HepG2 (cell line): ENCODE results near the gene RGS19. TPM values are rescaled to one million over a fixed set of nuclear protein-coding genes. Genes with fewer than 3 reads are reported as not detected.

Source experiments
- ETS1 ChIP-seq: sonication (generic); formaldehyde crosslinking; IDR thresholded peaks from 2 replicates; pipeline ENCODE4 v1.4.0; 2020; ENCODE audit warnings: missing genetic modification reagents
- GATA4 ChIP-seq: sonication (generic); IDR thresholded peaks from 2 replicates; pipeline ENCODE4 v1.6.1; 2016; ENCODE audit warnings: antibody characterized with exemption, low read depth, borderline replicate concordance
- KLF12 ChIP-seq: sonication (generic); formaldehyde crosslinking; IDR thresholded peaks from 2 replicates; pipeline ENCODE4 v1.4.0; 2020; ENCODE audit warnings: missing genetic modification reagents, borderline replicate concordance
- KMT2B ChIP-seq: IDR thresholded peaks from 2 replicates; pipeline ENCODE4 v1.6.1; 2016; ENCODE audit warnings: missing genetic modification reagents, missing compliant biosample characterization
- NFRKB ChIP-seq: fragments of 450-650 bp; IDR thresholded peaks from 2 replicates; pipeline ENCODE4 v1.6.1; 2017
- RFXANK ChIP-seq: IDR thresholded peaks from 2 replicates; pipeline ENCODE4 v1.6.1; 2016
- ZFP36 ChIP-seq: fragments of 150-350 bp; IDR thresholded peaks from 2 replicates; pipeline ENCODE4 v1.6.1; 2018; ENCODE audit warnings: borderline replicate concordance, low read length, low read depth; ENCODE audit not compliant: partially characterized antibody
- ZKSCAN8 ChIP-seq: IDR thresholded peaks from 2 replicates; pipeline ENCODE4 v1.6.1; 2016; ENCODE audit warnings: borderline replicate concordance, missing genetic modification reagents, missing compliant biosample characterization
- ZNF431 ChIP-seq: sonication (generic); formaldehyde crosslinking; IDR thresholded peaks from 2 replicates; pipeline ENCODE4 v1.9.0; 2022; ENCODE audit warnings: missing genetic modification reagents, low read depth, mild to moderate bottlenecking, borderline replicate concordance
- ZNF484 ChIP-seq: sonication (generic); formaldehyde crosslinking; IDR thresholded peaks from 2 replicates; pipeline ENCODE4 v1.5.1; 2020; ENCODE audit warnings: mild to moderate bottlenecking, low read depth, missing genetic modification reagents, borderline replicate concordance
- ZNF577 ChIP-seq: sonication (generic); formaldehyde crosslinking; IDR thresholded peaks from 2 replicates; pipeline ENCODE4 v1.4.0; 2020; ENCODE audit warnings: mild to moderate bottlenecking, low read depth, missing genetic modification reagents, borderline replicate concordance
- ZNF891 ChIP-seq: sonication (generic); formaldehyde crosslinking; IDR thresholded peaks from 2 replicates; pipeline ENCODE4 v1.5.0; 2020; ENCODE audit warnings: mild to moderate bottlenecking, missing genetic modification reagents
- ZSCAN31 ChIP-seq: sonication (generic); formaldehyde crosslinking; IDR thresholded peaks from 2 replicates; pipeline ENCODE4 v1.5.0; 2020; ENCODE audit warnings: low read depth, mild to moderate bottlenecking, missing genetic modification reagents
- polyA plus RNA-seq, 8 experiments: library from polyadenylated mRNA; depleted of rRNA in 3 of 8; stranded (reverse) in 7 of 8; unstranded in 1 of 8; fragments of >200 nt; fragmentation: Illumina TruSeq in 4 of 8; extraction: Trizol in 4 of 8; gene quantifications; 2 replicates each; pipeline versions ENCODE4 v1.2.1 to v1.2.3, GENCODE V29; 2011 to 2016; ENCODE audit warnings: low read depth in 4 of 8, missing spikeins in 1 of 8, mixed read lengths in 1 of 8; ENCODE audit not compliant: insufficient read depth in 1 of 8
- total RNA-seq, 5 experiments: library from RNA; depleted of rRNA; stranded (reverse); fragments of >200 nt; fragmentation: Illumina TruSeq; extraction: Trizol; gene quantifications; 2 replicates each; pipeline ENCODE4 v1.2.3, GENCODE V29; 2016; ENCODE audit warnings: low read depth in 1 of 5
- TF ChIP-seq, protein P1 (sequence below): sonication (generic); formaldehyde crosslinking; IDR thresholded peaks from 2 replicates; pipeline ENCODE4 v1.8.0; 2022; ENCODE audit warnings: mild to moderate bottlenecking, missing genetic modification reagents, moderate library complexity
- TF ChIP-seq, protein P2 (sequence below): sonication (generic); formaldehyde crosslinking; IDR thresholded peaks from 2 replicates; pipeline ENCODE4 v1.4.0; 2020; ENCODE audit warnings: mild to moderate bottlenecking, missing genetic modification reagents, borderline replicate concordance
- TF ChIP-seq, protein P3 (sequence below): sonication (generic); formaldehyde crosslinking; IDR thresholded peaks from 2 replicates; pipeline ENCODE4 v1.4.0; 2020; ENCODE audit warnings: missing genetic modification reagents
- TF ChIP-seq, protein P4 (sequence below), 2 experiments: fragments of 450-650 bp in 1 of 2; sonication (generic) in 1 of 2; formaldehyde crosslinking; IDR thresholded peaks; 2 replicates each; pipeline versions ENCODE4 v1.5.0 to v1.8.0; 2020 to 2022; ENCODE audit warnings: mild to moderate bottlenecking in 1 of 2, missing genetic modification reagents in 1 of 2

Gene RGS19
- total and polyA plus RNA-seq, 2 of the 13 experiments (the other 11 are each of a cell fraction or from before 2014, with no cell fraction given) = 10.7 to 11.9 TPM

DNA sequence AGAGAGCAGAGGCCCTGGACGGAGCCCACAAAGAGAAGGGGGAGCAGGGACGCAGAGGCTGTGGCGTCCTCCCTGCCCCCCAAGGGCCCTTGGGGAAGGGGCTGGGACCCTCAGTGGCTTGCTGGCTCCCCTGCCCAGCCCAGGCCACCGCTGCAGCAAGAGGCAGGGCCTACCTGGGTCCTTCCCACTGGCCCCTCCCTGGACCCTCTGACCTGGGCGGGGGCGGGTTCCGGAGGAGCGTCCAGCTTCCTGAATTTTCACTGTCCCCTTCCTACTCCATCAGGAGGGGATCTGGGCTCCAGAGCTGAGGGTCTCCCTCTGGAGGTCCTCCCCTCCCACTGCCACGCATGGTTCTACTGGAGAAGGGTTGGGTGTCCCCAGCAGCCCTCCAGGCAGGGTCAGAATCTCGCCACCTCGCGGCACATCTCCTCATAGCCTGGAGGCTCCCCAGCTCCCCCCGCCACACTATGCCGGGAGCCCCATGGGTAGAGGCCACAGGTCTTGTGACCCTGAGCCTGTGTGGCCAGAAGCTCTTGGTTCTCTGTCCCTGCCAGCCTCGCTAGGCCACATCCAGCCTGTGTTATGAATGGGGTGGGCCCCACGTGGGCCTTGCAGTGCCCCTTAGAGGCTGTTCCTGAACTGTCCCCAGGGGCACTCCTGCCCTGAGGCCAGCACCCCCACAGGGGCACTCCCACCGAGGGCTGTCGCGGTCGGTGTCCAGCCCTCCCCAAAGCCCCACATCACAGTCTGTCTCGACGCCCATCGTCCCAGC is 28.9 kb downstream of the RGS19 start (continued):
- TF ChIP-seq, protein P1, sequence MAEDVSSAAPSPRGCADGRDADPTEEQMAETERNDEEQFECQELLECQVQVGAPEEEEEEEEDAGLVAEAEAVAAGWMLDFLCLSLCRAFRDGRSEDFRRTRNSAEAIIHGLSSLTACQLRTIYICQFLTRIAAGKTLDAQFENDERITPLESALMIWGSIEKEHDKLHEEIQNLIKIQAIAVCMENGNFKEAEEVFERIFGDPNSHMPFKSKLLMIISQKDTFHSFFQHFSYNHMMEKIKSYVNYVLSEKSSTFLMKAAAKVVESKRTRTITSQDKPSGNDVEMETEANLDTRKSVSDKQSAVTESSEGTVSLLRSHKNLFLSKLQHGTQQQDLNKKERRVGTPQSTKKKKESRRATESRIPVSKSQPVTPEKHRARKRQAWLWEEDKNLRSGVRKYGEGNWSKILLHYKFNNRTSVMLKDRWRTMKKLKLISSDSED (CRISPR knock-in tag) = 0 out of 2 replicates have a peak, but pooled peaks have one; percentile 18
- TF ChIP-seq ZFP36 = no peak
- TF ChIP-seq ZKSCAN8 (CRISPR knock-in tag) = peak; percentile 13; the same call in 1 of the 2 replicates
- TF ChIP-seq ETS1 = no peak
- TF ChIP-seq, protein P2, sequence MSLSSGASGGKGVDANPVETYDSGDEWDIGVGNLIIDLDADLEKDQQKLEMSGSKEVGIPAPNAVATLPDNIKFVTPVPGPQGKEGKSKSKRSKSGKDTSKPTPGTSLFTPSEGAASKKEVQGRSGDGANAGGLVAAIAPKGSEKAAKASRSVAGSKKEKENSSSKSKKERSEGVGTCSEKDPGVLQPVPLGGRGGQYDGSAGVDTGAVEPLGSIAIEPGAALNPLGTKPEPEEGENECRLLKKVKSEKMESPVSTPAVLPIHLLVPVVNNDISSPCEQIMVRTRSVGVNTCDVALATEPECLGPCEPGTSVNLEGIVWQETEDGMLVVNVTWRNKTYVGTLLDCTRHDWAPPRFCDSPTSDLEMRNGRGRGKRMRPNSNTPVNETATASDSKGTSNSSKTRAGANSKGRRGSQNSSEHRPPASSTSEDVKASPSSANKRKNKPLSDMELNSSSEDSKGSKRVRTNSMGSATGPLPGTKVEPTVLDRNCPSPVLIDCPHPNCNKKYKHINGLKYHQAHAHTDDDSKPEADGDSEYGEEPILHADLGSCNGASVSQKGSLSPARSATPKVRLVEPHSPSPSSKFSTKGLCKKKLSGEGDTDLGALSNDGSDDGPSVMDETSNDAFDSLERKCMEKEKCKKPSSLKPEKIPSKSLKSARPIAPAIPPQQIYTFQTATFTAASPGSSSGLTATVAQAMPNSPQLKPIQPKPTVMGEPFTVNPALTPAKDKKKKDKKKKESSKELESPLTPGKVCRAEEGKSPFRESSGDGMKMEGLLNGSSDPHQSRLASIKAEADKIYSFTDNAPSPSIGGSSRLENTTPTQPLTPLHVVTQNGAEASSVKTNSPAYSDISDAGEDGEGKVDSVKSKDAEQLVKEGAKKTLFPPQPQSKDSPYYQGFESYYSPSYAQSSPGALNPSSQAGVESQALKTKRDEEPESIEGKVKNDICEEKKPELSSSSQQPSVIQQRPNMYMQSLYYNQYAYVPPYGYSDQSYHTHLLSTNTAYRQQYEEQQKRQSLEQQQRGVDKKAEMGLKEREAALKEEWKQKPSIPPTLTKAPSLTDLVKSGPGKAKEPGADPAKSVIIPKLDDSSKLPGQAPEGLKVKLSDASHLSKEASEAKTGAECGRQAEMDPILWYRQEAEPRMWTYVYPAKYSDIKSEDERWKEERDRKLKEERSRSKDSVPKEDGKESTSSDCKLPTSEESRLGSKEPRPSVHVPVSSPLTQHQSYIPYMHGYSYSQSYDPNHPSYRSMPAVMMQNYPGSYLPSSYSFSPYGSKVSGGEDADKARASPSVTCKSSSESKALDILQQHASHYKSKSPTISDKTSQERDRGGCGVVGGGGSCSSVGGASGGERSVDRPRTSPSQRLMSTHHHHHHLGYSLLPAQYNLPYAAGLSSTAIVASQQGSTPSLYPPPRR (CRISPR knock-in tag) = no peak
- no peak for TF ChIP-seq ZNF577 (CRISPR knock-in tag)
- TF ChIP-seq KLF12 (CRISPR knock-in tag) = peak; percentile 94
- no peak; the same call in 1 of the 2 replicates for TF ChIP-seq GATA4
- no peak; the same call in none of the 2 replicates for TF ChIP-seq ZNF891
- no peak for TF ChIP-seq ZSCAN31 (CRISPR knock-in tag)
- no peak for TF ChIP-seq ZNF484 (CRISPR knock-in tag)
- no peak for TF ChIP-seq NFRKB
- TF ChIP-seq, protein P3, sequence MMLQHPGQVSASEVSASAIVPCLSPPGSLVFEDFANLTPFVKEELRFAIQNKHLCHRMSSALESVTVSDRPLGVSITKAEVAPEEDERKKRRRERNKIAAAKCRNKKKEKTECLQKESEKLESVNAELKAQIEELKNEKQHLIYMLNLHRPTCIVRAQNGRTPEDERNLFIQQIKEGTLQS (CRISPR knock-in tag) = peak; percentile 2; the same call in 1 of the 2 replicates
- TF ChIP-seq, protein P4, sequence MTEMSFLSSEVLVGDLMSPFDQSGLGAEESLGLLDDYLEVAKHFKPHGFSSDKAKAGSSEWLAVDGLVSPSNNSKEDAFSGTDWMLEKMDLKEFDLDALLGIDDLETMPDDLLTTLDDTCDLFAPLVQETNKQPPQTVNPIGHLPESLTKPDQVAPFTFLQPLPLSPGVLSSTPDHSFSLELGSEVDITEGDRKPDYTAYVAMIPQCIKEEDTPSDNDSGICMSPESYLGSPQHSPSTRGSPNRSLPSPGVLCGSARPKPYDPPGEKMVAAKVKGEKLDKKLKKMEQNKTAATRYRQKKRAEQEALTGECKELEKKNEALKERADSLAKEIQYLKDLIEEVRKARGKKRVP (CRISPR knock-in tag; IDR thresholded peaks at IDR 0.05) = no peak
- 0 out of 2 replicates have a peak, but pooled peaks have one; percentile 69 for TF ChIP-seq RFXANK (CRISPR knock-in tag)
- TF ChIP-seq ZNF431 (CRISPR knock-in tag) = no peak
- peak; percentile 54; the same call in 1 of the 2 replicates for TF ChIP-seq KMT2B (CRISPR knock-in tag)
